HepG2 (cell line): ENCODE results near the gene TRNP1. TPM values are rescaled to one million over a fixed set of nuclear protein-coding genes. Genes with fewer than 3 reads are reported as not detected.

Experiments
- ATF3 ChIP-seq: sonication (generic); formaldehyde crosslinking; IDR thresholded peaks from 2 replicates; pipeline ENCODE4 v1.4.0; 2020; ENCODE audit warnings: missing genetic modification reagents
- FOXO1 ChIP-seq: sonication (generic); formaldehyde crosslinking; IDR thresholded peaks from 2 replicates; pipeline ENCODE4 v1.4.0; 2020; ENCODE audit warnings: missing genetic modification reagents
- HNF4A ChIP-seq: sonication (generic); formaldehyde crosslinking; IDR thresholded peaks from 2 replicates; pipeline ENCODE4 v1.4.0; 2020; ENCODE audit warnings: missing genetic modification reagents
- HOXA5 ChIP-seq: sonication (generic); formaldehyde crosslinking; IDR thresholded peaks from 2 replicates; pipeline ENCODE4 v1.4.0; 2020; ENCODE audit warnings: missing genetic modification reagents
- JUND ChIP-seq: sonication (generic); formaldehyde crosslinking; IDR thresholded peaks from 2 replicates; pipeline ENCODE4 v1.8.0; 2022; ENCODE audit warnings: mild to moderate bottlenecking, missing genetic modification reagents
- NCOA2 ChIP-seq: sonication (generic); formaldehyde crosslinking; IDR thresholded peaks from 2 replicates; pipeline ENCODE4 v1.8.0; 2022; ENCODE audit warnings: inconsistent platforms
- RFX3 ChIP-seq: IDR thresholded peaks from 2 replicates; pipeline ENCODE4 v1.6.1; 2016; ENCODE audit warnings: missing biosample characterization, missing genetic modification reagents
- XBP1 ChIP-seq: sonication (generic); formaldehyde crosslinking; IDR thresholded peaks from 2 replicates; pipeline ENCODE4 v1.5.0; 2020; ENCODE audit warnings: missing genetic modification reagents
- ZBTB49 ChIP-seq: sonication (generic); formaldehyde crosslinking; IDR thresholded peaks from 2 replicates; pipeline ENCODE4 v1.4.0; 2020; ENCODE audit warnings: missing genetic modification reagents, borderline replicate concordance
- ZFP82 ChIP-seq: sonication (generic); formaldehyde crosslinking; IDR thresholded peaks from 2 replicates; pipeline ENCODE4 v1.5.1; 2020; ENCODE audit warnings: mild to moderate bottlenecking, missing genetic modification reagents, borderline replicate concordance
- ZGPAT ChIP-seq: IDR thresholded peaks from 2 replicates; pipeline ENCODE4 v1.6.1; 2016; ENCODE audit warnings: mild to moderate bottlenecking
- ZKSCAN8 ChIP-seq: IDR thresholded peaks from 2 replicates; pipeline ENCODE4 v1.6.1; 2016; ENCODE audit warnings: borderline replicate concordance, missing genetic modification reagents, missing compliant biosample characterization
- ZNF367 ChIP-seq: sonication (generic); formaldehyde crosslinking; IDR thresholded peaks from 2 replicates; pipeline ENCODE4 v1.4.0; 2020; ENCODE audit warnings: missing genetic modification reagents, borderline replicate concordance
- ZNF572 ChIP-seq: sonication (generic); formaldehyde crosslinking; IDR thresholded peaks from 2 replicates; pipeline ENCODE4 v1.5.1; 2020; ENCODE audit warnings: mild to moderate bottlenecking, missing genetic modification reagents
- ZNF615 ChIP-seq: sonication (generic); formaldehyde crosslinking; IDR thresholded peaks from 2 replicates; pipeline ENCODE4 v1.5.0; 2020; ENCODE audit warnings: mild to moderate bottlenecking, missing genetic modification reagents, borderline replicate concordance
- ZNF674 ChIP-seq: sonication (generic); formaldehyde crosslinking; IDR thresholded peaks from 2 replicates; pipeline ENCODE4 v1.5.0; 2020; ENCODE audit warnings: low read depth, mild to moderate bottlenecking, missing genetic modification reagents
- ZNF737 ChIP-seq: sonication (generic); formaldehyde crosslinking; IDR thresholded peaks from 2 replicates; pipeline ENCODE4 v1.5.0; 2020; ENCODE audit warnings: missing genetic modification reagents, mild to moderate bottlenecking, borderline replicate concordance
- ZSCAN20 ChIP-seq: sonication (generic); formaldehyde crosslinking; IDR thresholded peaks from 2 replicates; pipeline ENCODE4 v1.4.0; 2020; ENCODE audit warnings: missing genetic modification reagents, mild to moderate bottlenecking, borderline replicate concordance
- polyA plus RNA-seq, 8 experiments: library from polyadenylated mRNA; depleted of rRNA in 3 of 8; stranded (reverse) in 7 of 8; unstranded in 1 of 8; fragments of >200 nt; fragmentation: Illumina TruSeq in 4 of 8; extraction: Trizol in 4 of 8; gene quantifications; 2 replicates each; pipeline versions ENCODE4 v1.2.1 to v1.2.3, GENCODE V29; 2011 to 2016; ENCODE audit warnings: low read depth in 4 of 8, missing spikeins in 1 of 8, mixed read lengths in 1 of 8; ENCODE audit not compliant: insufficient read depth in 1 of 8
- total RNA-seq, 5 experiments: library from RNA; depleted of rRNA; stranded (reverse); fragments of >200 nt; fragmentation: Illumina TruSeq; extraction: Trizol; gene quantifications; 2 replicates each; pipeline ENCODE4 v1.2.3, GENCODE V29; 2016; ENCODE audit warnings: low read depth in 1 of 5
- TF ChIP-seq, protein P1 (sequence below): sonication (generic); formaldehyde crosslinking; IDR thresholded peaks from 2 replicates; pipeline ENCODE4 v1.4.0; 2020; ENCODE audit warnings: missing genetic modification reagents, mild to moderate bottlenecking, borderline replicate concordance
- TF ChIP-seq, protein P2 (sequence below): sonication (generic); formaldehyde crosslinking; IDR thresholded peaks from 2 replicates; pipeline ENCODE4 v1.4.0; 2020; ENCODE audit warnings: missing genetic modification reagents

Gene TRNP1
- total and polyA plus RNA-seq, 2 of the 13 experiments (the other 11 are each of a cell fraction or from before 2014, with no cell fraction given) = 42.0 to 158 TPM

DNA sequence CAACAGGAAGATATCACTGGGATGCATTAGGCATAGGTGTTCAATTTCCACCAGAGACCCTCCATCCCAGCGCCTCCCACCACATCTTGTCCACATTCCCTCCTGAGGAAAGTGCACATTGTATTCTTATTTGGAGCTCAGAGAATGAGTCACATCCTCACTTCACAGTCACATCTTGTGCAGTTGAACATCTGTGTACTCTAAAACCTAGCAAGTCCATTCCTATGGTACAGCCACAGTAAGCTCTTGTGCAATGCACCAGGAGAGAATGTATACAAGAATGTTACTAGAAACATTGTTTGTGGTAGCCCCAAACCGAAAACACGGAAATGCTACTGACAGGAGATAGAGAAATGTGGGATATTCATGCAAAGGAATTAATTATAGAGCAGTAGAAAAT lies 31.7 kb upstream of the TRNP1 start (continued):
- TF ChIP-seq ZGPAT (peak; percentile 53; the same call in 1 of the 2 replicates), NCOA2 (CRISPR knock-in tag) (peak; percentile 51; the same call in 1 of the 2 replicates), ZNF674 (CRISPR knock-in tag) (no peak), ATF3 (no peak), JUND (CRISPR knock-in tag) (peak; percentile 76; the same call in 1 of the 2 replicates), ZKSCAN8 (CRISPR knock-in tag) (peak; percentile 86), ZNF367 (no peak), FOXO1 (CRISPR knock-in tag) (peak; percentile 78; the same call in 1 of the 2 replicates), ZNF615 (CRISPR knock-in tag) (no peak), HOXA5 (CRISPR knock-in tag) (0 out of 2 replicates have a peak, but pooled peaks have one; percentile 35), RFX3 (CRISPR knock-in tag) (0 out of 2 replicates have a peak, but pooled peaks have one; percentile 6), ZBTB49 (no peak), HNF4A (peak; percentile 56), ZNF737 (CRISPR knock-in tag) (no peak), ZNF572 (CRISPR knock-in tag) (no peak), ZFP82 (no peak), XBP1 (CRISPR knock-in tag) (no peak), ZSCAN20 (no peak)
- TF ChIP-seq, protein P1, sequence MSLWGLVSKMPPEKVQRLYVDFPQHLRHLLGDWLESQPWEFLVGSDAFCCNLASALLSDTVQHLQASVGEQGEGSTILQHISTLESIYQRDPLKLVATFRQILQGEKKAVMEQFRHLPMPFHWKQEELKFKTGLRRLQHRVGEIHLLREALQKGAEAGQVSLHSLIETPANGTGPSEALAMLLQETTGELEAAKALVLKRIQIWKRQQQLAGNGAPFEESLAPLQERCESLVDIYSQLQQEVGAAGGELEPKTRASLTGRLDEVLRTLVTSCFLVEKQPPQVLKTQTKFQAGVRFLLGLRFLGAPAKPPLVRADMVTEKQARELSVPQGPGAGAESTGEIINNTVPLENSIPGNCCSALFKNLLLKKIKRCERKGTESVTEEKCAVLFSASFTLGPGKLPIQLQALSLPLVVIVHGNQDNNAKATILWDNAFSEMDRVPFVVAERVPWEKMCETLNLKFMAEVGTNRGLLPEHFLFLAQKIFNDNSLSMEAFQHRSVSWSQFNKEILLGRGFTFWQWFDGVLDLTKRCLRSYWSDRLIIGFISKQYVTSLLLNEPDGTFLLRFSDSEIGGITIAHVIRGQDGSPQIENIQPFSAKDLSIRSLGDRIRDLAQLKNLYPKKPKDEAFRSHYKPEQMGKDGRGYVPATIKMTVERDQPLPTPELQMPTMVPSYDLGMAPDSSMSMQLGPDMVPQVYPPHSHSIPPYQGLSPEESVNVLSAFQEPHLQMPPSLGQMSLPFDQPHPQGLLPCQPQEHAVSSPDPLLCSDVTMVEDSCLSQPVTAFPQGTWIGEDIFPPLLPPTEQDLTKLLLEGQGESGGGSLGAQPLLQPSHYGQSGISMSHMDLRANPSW (CRISPR knock-in tag) = no peak
- TF ChIP-seq, protein P2, sequence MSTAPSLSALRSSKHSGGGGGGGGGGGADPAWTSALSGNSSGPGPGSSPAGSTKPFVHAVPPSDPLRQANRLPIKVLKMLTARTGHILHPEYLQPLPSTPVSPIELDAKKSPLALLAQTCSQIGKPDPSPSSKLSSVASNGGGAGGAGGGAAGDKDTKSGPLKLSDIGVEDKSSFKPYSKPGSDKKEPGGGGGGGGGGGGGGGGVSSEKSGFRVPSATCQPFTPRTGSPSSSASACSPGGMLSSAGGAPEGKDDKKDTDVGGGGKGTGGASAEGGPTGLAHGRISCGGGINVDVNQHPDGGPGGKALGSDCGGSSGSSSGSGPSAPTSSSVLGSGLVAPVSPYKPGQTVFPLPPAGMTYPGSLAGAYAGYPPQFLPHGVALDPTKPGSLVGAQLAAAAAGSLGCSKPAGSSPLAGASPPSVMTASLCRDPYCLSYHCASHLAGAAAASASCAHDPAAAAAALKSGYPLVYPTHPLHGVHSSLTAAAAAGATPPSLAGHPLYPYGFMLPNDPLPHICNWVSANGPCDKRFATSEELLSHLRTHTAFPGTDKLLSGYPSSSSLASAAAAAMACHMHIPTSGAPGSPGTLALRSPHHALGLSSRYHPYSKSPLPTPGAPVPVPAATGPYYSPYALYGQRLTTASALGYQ = peak; percentile 38; the same call in 1 of the 2 replicates
